ENCODE data around the gene FAM13A. TPM values are rescaled to one million over a fixed set of nuclear protein-coding genes. Genes with fewer than 3 reads are reported as not detected.

Gene FAM13A
- total RNA-seq, 1 donor from 2014 or later = 40.3 TPM

DNA sequence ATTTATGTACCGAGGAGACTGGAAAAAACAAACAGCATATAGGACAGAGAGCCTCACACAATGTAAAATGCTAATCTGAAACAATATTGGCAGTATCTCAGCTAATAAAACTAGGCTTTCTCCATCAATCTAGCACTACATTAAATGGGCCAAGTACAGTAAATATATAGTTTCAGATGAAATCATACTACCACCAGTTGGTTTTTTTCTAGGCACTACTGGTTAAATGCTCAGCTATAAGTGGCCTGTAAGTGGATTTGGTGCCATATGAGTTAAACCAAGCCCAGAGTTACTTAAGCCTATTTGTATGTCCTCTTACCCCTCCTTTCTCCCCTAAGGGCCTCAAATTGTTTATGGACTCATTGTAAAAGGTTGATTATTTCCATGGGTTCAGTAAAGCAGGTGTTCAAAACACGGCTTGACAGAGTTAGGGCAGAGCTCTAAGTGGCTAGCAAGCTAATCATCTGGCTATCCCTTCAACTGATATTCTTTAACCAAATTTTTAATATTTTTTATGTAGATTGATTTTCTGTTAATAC, 57.5 kb downstream of the FAM13A start:
- Histone ChIP-seq H3K4me1 (no peaks in the 10 kb centered on the region), H3K27ac (no peak overlapping the region), H3F3A (ENCODE audit: low read depth) (no peaks in the 10 kb centered on the region), H3K9me3 (ENCODE audit: low read depth) (no peaks in the 10 kb centered on the region), H4K20me1 (ENCODE audit: low read depth) (peaks cover 4% of the 10 kb centered on the region), H3K79me2 (ENCODE audit: low read depth) (no peaks in the 10 kb centered on the region), H2AFZ (replicated peaks) (no peak overlapping the region), H3K27me3 (no peaks in the 10 kb centered on the region), H3K9ac (no peak overlapping the region), H3K4me3 (no peak overlapping the region), H3K36me3 (no peaks in the 10 kb centered on the region), H3K4me2 (no peak overlapping the region)
- Mint-ChIP-seq H3K4me3 (no peak overlapping the region), H3K27me3 (ENCODE audit: insufficient read depth, low read depth) (no peaks in the 10 kb centered on the region), H3K36me3 (no peaks in the 10 kb centered on the region), H3K4me1 (no peaks in the 10 kb centered on the region), H3K9me3 (no peaks in the 10 kb centered on the region), H3K27ac (no peak overlapping the region)
- no peak for TF ChIP-seq EZH2phosphoT487 (IDR thresholded peaks at IDR 0.05)
- TF ChIP-seq CTCF (IDR thresholded peaks at IDR 0.05) = no peak
- TF ChIP-seq EZH2 (IDR thresholded peaks at IDR 0.05) = no peak
- DNase-seq (ENCODE audit: low spot score) = no peak

- DNase-seq (ENCODE audit: low spot score) = no peak
- no peaks in the 10 kb centered on the region for H3K4me1 ChIP-seq
- H3F3A ChIP-seq (ENCODE audit: low read depth) = no peaks in the 10 kb centered on the region
- no peak overlapping the region for H2AFZ ChIP-seq (replicated peaks)
- Mint-ChIP-seq H3K9me3 (no peaks in the 10 kb centered on the region), H3K36me3 (no peaks in the 10 kb centered on the region), H3K27ac (no peak overlapping the region), H3K4me3 (no peak overlapping the region), H3K4me1 (no peaks in the 10 kb centered on the region), H3K27me3 (ENCODE audit: insufficient read depth, low read depth) (no peaks in the 10 kb centered on the region)
- no peaks in the 10 kb centered on the region for H3K36me3 ChIP-seq
- H4K20me1 ChIP-seq (ENCODE audit: low read depth) = peaks cover 4% of the 10 kb centered on the region
- no peak overlapping the region for H3K9ac ChIP-seq
- H3K4me3 ChIP-seq = no peak overlapping the region
- no peak for TF ChIP-seq EZH2 (IDR thresholded peaks at IDR 0.05)
- TF ChIP-seq CTCF (IDR thresholded peaks at IDR 0.05) = no peak
- no peaks in the 10 kb centered on the region for H3K9me3 ChIP-seq (ENCODE audit: low read depth)
- no peaks in the 10 kb centered on the region for H3K27me3 ChIP-seq
- H3K27ac ChIP-seq = no peak overlapping the region
- no peaks in the 10 kb centered on the region for H3K79me2 ChIP-seq (ENCODE audit: low read depth)
- no peak overlapping the region for H3K4me2 ChIP-seq
These were observed 58.1 kb downstream of the FAM13A start for GRCh38 chr4:88998891-88999290.

DNA sequence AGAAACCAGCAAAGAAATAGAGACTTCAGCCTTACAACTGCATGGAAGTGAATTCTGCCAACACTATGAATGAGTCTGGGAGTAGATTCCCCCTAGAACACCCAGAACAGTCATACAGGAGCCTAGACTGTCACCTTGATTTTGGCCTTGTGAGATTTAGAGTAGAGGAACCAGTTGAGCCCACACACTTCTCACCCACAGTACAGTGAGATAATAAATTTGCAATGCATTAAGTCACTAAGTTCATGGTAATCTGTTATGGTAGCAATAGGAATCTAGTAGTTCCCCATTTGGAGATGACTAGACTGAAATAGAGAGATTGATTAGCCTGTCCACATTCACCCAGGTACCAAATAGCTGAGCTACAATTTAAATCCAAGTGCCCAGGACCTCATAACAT, 59.0 kb downstream of the FAM13A start:
- H3K27me3 ChIP-seq = no peaks in the 10 kb centered on the region
- no peak overlapping the region for H3K9ac ChIP-seq
- no peak overlapping the region for H3K4me3 ChIP-seq
- no peaks in the 10 kb centered on the region for H3K79me2 ChIP-seq (ENCODE audit: low read depth)
- TF ChIP-seq EZH2 (IDR thresholded peaks at IDR 0.05) (no peak), EZH2phosphoT487 (IDR thresholded peaks at IDR 0.05) (no peak), CTCF (IDR thresholded peaks at IDR 0.05) (no peak)
- no peak overlapping the region for H3K27ac Mint-ChIP-seq
- no peak overlapping the region for H3K4me2 ChIP-seq
- no peak overlapping the region for H2AFZ ChIP-seq (replicated peaks)
- H3K27ac ChIP-seq = no peak overlapping the region
- no peaks in the 10 kb centered on the region for H3K27me3 Mint-ChIP-seq (ENCODE audit: insufficient read depth, low read depth)
- no peaks in the 10 kb centered on the region for H3K36me3 ChIP-seq
- peaks cover 4% of the 10 kb centered on the region for H4K20me1 ChIP-seq (ENCODE audit: low read depth)
- H3F3A ChIP-seq (ENCODE audit: low read depth) = no peaks in the 10 kb centered on the region
- no peaks in the 10 kb centered on the region for H3K9me3 ChIP-seq (ENCODE audit: low read depth)
- H3K4me3 Mint-ChIP-seq = no peak overlapping the region
- no peaks in the 10 kb centered on the region for H3K4me1 ChIP-seq
- no peaks in the 10 kb centered on the region for H3K9me3 Mint-ChIP-seq
- no peaks in the 10 kb centered on the region for H3K4me1 Mint-ChIP-seq
- no peak for DNase-seq (ENCODE audit: low spot score)
- no peaks in the 10 kb centered on the region for H3K36me3 Mint-ChIP-seq

All from neural progenitor cell (in vitro differentiated cells).